ENCODE data around the gene TAPBP. TPM values are rescaled to one million over a fixed set of nuclear protein-coding genes. Genes with fewer than 3 reads are reported as not detected.

The TAPBP gene
- total and polyA plus RNA-seq, 4 donors: 12.5 to 113 (median 54.3) TPM

DNA sequence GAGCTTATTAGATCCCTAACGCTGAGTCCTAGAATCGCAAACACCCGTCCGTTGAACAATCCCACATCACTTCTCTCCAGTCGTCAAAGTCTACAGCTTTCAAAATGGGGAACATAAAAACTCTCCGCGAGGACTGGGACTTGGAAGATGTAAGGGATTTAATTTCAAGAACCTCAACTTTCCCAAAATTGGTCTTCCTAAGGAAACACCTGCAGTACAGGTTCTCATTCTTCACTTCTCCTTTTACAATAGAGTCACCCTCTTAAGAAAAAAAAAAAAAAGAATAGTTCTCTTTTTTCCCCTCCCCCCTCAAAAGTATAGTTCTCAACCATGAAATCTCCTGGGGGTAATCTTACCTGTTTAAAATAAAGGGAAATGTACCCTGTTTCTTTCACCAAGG, 10.2 kb upstream of the TAPBP start:
- H3K27ac ChIP-seq (ENCODE audit: low read depth in 1 of 2, low read length in 2 of 2): no peak overlapping the region
- no peaks in the 10 kb centered on the region for H3K9me3 ChIP-seq (ENCODE audit: control insufficient read depth, low read length)
- H3K36me3 ChIP-seq (ENCODE audit: control insufficient read depth in 1 of 2, insufficient read depth in 2 of 2, low read length in 1 of 2): peaks cover 0 to 2% of the 10 kb centered on the region in 2 donors
- H3K27me3 ChIP-seq (ENCODE audit: control insufficient read depth in 1 of 2, insufficient read depth in 2 of 2, low read length in 1 of 2): no peaks in the 10 kb centered on the region
- no peak overlapping the region for H3K4me3 ChIP-seq (ENCODE audit: low read length in 2 of 2)
- no peak for DNase-seq
- peaks cover 0 to 4% of the 10 kb centered on the region in 2 donors for H3K4me1 ChIP-seq (ENCODE audit: control insufficient read depth in 1 of 2, insufficient read depth in 2 of 2, low read length in 2 of 2)
- ATAC-seq (ENCODE audit: low FRiP score): no peak
- intact Hi-C loops (cut with DNase I): no loop called here
- 19 to 32% methylated on average over 7 of the region's 7 CpGs for WGBS, 2 donors

GRCh38 chr6:33323623-33323948, 9.7 kb upstream of the TAPBP start:
- H3K9me3 ChIP-seq (ENCODE audit: control insufficient read depth, low read length): no peaks in the 10 kb centered on the region
- H3K36me3 ChIP-seq (ENCODE audit: control insufficient read depth in 1 of 2, insufficient read depth in 2 of 2, low read length in 1 of 2): peaks cover 0 to 2% of the 10 kb centered on the region in 2 donors
- no peaks in the 10 kb centered on the region for H3K27me3 ChIP-seq (ENCODE audit: control insufficient read depth in 1 of 2, insufficient read depth in 2 of 2, low read length in 1 of 2)
- H3K4me3 ChIP-seq (ENCODE audit: low read length in 2 of 2): peak overlapping the region; percentile 43 to 48
- ATAC-seq (ENCODE audit: low FRiP score): no peak
- H3K4me1 ChIP-seq (ENCODE audit: control insufficient read depth in 1 of 2, insufficient read depth in 2 of 2, low read length in 2 of 2): peaks cover 0 to 4% of the 10 kb centered on the region in 2 donors
- intact Hi-C loops (cut with DNase I): no loop called here
- DNase-seq: no peak
- WGBS, 2 donors: 2 to 3% methylated on average over 12 of the region's 12 CpGs
- H3K27ac ChIP-seq (ENCODE audit: low read depth in 1 of 2, low read length in 2 of 2): peak overlapping the region in 1 of 2 donors; percentile 41

DNA sequence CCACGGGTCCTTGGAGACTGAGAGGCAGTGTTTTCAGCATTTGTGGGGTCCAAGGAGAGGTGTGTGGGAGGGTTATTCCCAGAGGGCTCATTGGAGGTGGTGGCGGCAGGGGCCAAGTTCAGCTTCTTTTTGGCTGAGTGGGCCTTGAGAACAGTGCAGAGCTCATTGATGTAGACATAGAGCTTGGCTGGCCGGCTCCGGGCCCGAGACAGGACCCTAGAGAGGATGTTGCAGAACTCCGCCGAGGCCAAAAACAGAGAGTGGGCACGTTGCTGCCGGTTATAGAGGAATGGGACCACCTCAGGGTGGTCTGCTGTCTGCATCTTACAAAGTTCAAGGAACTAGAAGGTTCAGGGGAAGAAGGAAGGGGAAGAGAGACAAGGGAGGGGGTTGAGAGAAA, 7.3 kb upstream of the TAPBP start:
- no peaks in the 10 kb centered on the region for H3K9me3 ChIP-seq (ENCODE audit: control insufficient read depth, low read length)
- no peaks in the 10 kb centered on the region for H3K27me3 ChIP-seq (ENCODE audit: control insufficient read depth in 1 of 2, insufficient read depth in 2 of 2, low read length in 1 of 2)
- ATAC-seq (ENCODE audit: low FRiP score): no peak
- peaks cover 0 to 4% of the 10 kb centered on the region in 2 donors for H3K4me1 ChIP-seq (ENCODE audit: control insufficient read depth in 1 of 2, insufficient read depth in 2 of 2, low read length in 2 of 2)
- no peak overlapping the region for H3K27ac ChIP-seq (ENCODE audit: low read depth in 1 of 2, low read length in 2 of 2)
- intact Hi-C loops (cut with DNase I): loop anchor here in 1 of 2 donors (2.0 kb wide), 1 partner anchor 96 kb away; no protein-coding TSS in a partner anchor
- H3K36me3 ChIP-seq (ENCODE audit: control insufficient read depth in 1 of 2, insufficient read depth in 2 of 2, low read length in 1 of 2): peaks cover 0 to 2% of the 10 kb centered on the region in 2 donors
- DNase-seq: no peak
- WGBS, 2 donors: 68 to 73% methylated on average over 9 of the region's 9 CpGs
- no peak overlapping the region for H3K4me3 ChIP-seq (ENCODE audit: low read length in 2 of 2)

DNA sequence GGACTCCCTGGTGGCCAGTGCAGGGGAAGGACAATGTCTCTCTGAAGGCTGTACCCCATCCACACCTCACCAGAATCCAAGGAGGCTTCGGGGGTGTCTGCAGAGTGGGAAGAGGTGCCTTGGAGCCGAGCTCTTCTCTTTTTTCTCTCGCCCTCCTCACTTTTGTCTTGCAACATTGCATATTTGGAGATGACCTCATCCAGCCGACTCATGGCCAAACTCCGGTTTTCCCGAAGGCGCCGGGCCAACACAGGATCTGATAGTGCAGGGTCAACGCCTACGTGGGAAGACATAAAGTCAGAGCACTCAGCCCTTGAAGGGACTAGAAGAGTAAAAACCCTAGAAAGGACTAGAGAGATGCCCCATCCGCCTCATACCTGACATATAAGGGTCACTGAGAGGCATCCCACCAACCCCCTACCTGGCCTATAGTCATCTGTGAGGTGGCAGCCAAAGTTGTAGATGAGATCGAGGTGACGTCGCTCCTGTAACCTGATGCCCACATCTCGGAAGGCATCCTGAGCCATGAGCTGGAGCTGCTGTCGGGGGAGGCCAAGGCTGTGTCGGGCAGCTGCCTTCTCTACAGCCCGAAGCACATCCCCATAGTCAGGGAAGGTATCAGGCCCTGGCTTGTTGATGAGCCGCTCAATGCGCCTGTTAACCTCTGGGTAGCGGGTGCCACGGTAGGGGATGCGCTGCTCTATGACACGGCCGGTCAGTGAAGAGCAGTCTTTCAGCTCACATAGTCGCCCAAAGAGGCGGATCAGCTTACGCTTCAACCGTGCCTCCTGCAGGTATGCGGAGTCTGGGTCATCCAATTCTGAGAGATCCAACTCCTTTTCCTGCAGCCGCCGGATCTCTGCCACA, 6.7 kb upstream of the TAPBP start:
- ATAC-seq (ENCODE audit: low FRiP score) (no peak), DNase-seq (peak; percentile 89 to 91)
- H3K27ac ChIP-seq (ENCODE audit: low read depth in 1 of 2, low read length in 2 of 2): peak overlapping the region; percentile 16 to 28
- WGBS, 2 donors: 58 to 62% methylated on average over 32 of the region's 32 CpGs
- H3K9me3 ChIP-seq (ENCODE audit: control insufficient read depth, low read length): no peaks in the 10 kb centered on the region
- H3K4me3 ChIP-seq (ENCODE audit: low read length in 2 of 2): no peak overlapping the region
- intact Hi-C loops (cut with DNase I): loop anchor here in 1 of 2 donors (2.0 kb wide), 1 partner anchor 96 kb away; no protein-coding TSS in a partner anchor
- no peaks in the 10 kb centered on the region for H3K27me3 ChIP-seq (ENCODE audit: control insufficient read depth in 1 of 2, insufficient read depth in 2 of 2, low read length in 1 of 2)
- H3K36me3 ChIP-seq (ENCODE audit: control insufficient read depth in 1 of 2, insufficient read depth in 2 of 2, low read length in 1 of 2): peaks cover 0 to 2% of the 10 kb centered on the region in 2 donors
- peaks cover 0 to 4% of the 10 kb centered on the region in 2 donors for H3K4me1 ChIP-seq (ENCODE audit: control insufficient read depth in 1 of 2, insufficient read depth in 2 of 2, low read length in 2 of 2)

DNA sequence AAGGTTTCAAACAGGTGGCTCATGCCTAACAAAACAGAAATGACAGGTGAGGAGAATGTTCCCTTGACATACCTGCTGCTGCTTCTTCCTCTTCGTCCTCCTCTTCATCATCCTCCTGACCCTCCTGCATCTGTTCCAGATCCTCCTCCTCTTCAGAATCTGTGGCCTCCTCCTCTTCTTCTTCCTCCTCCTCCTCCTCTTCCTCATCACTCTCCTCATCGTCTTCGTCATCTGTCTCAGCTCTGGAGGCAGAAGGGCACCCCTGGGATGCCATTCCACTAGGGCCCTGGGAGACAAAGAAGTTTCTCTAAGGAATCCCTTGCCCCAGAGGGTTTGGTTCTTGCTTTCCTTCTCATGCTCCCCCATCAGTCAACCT, 6.0 kb upstream of the TAPBP start:
- DNase-seq (no peak), ATAC-seq (ENCODE audit: low FRiP score) (no peak)
- Histone ChIP-seq H3K27ac (ENCODE audit: low read depth in 1 of 2, low read length in 2 of 2) (peak overlapping the region; percentile 16 to 28), H3K9me3 (ENCODE audit: control insufficient read depth, low read length) (no peaks in the 10 kb centered on the region), H3K4me1 (ENCODE audit: control insufficient read depth in 1 of 2, insufficient read depth in 2 of 2, low read length in 2 of 2) (peaks cover 0 to 4% of the 10 kb centered on the region in 2 donors), H3K27me3 (ENCODE audit: control insufficient read depth in 1 of 2, insufficient read depth in 2 of 2, low read length in 1 of 2) (no peaks in the 10 kb centered on the region), H3K4me3 (ENCODE audit: low read length in 2 of 2) (no peak overlapping the region), H3K36me3 (ENCODE audit: control insufficient read depth in 1 of 2, insufficient read depth in 2 of 2, low read length in 1 of 2) (peaks cover 0 to 2% of the 10 kb centered on the region in 2 donors)
- 78 to 85% methylated on average over 3 of the region's 3 CpGs for WGBS, 2 donors
- intact Hi-C loops (cut with DNase I): loop anchor here in 1 of 2 donors (2.0 kb wide), 1 partner anchor 97 kb away; no protein-coding TSS in a partner anchor

GRCh38 chr6:33318426-33319073, 4.7 kb upstream of the TAPBP start:
- peaks cover 0 to 4% of the 10 kb centered on the region in 2 donors for H3K4me1 ChIP-seq (ENCODE audit: control insufficient read depth in 1 of 2, insufficient read depth in 2 of 2, low read length in 2 of 2)
- no peak for DNase-seq
- H3K27me3 ChIP-seq (ENCODE audit: control insufficient read depth in 1 of 2, insufficient read depth in 2 of 2, low read length in 1 of 2): no peaks in the 10 kb centered on the region
- intact Hi-C loops (cut with DNase I): no loop called here
- H3K9me3 ChIP-seq (ENCODE audit: control insufficient read depth, low read length): no peaks in the 10 kb centered on the region
- H3K36me3 ChIP-seq (ENCODE audit: control insufficient read depth in 1 of 2, insufficient read depth in 2 of 2, low read length in 1 of 2): peaks cover 0 to 2% of the 10 kb centered on the region in 2 donors
- ATAC-seq (ENCODE audit: low FRiP score): no peak
- peak overlapping the region in 1 of 2 donors; percentile 55 for H3K27ac ChIP-seq (ENCODE audit: low read depth in 1 of 2, low read length in 2 of 2)
- H3K4me3 ChIP-seq (ENCODE audit: low read length in 2 of 2): no peak overlapping the region
- WGBS, 2 donors: 60 to 65% methylated on average over 8 of the region's 8 CpGs

DNA sequence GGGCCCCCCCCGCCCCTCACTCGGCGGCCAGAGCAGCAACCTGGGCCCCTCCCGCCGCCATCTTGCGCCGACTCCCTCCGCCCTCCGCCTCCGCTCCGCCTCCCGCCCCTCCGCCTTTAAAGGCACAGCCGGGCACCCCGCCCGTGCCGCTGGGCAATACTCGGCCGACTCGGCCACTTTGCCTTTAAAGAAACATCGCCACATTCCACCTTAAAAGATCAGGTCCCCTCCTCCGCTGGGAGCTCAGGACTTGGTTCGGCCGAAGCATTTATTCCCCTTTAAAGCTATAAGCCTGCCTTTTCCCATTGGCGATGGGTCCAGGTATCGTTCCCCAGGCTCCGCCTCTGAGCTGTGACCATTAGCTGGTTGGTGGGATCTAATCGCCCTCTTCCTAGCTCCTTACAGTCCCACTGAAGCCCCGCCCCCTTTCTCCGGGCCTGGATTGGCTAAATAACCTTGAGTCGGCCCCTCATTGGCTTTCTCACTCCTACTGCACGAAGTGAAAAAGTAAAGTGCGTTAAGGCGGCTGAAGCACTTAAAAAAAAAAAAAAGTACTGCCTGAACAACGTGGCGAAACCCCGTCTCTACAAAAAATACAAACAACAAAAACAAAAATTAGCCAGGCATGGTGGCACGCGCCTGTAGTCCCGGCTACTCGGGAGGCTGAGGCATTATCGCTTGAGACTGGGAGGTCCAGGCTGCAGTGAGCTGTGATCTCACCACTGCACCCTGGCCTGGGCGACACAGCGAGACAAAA, 4.0 kb upstream of the TAPBP start, which contains the start of gene ZBTB22:
TSS of gene ZBTB22 (minus strand) at position 76 of the 757 bp plus-strand sequence. CDS start 828 bp downstream, outside the sequence.
- DNase-seq (peak; percentile 99 to 100), ATAC-seq (ENCODE audit: low FRiP score) (peak; percentile 87)
- 1% methylated on average over 44 of the region's 44 CpGs for WGBS, 2 donors
- peak within 1 kb of the TSS in 1 of 2 donors; percentile 45 for H3K4me3 ChIP-seq (ENCODE audit: low read length in 2 of 2)
- H3K4me1 ChIP-seq (ENCODE audit: control insufficient read depth in 1 of 2, insufficient read depth in 2 of 2, low read length in 2 of 2): peaks cover 0 to 4% of the 10 kb centered on the region in 2 donors
- no peaks in the 10 kb centered on the region for H3K27me3 ChIP-seq (ENCODE audit: control insufficient read depth in 1 of 2, insufficient read depth in 2 of 2, low read length in 1 of 2)
- H3K9me3 ChIP-seq (ENCODE audit: control insufficient read depth, low read length): no peaks in the 10 kb centered on the region
- intact Hi-C loops (cut with DNase I): loop anchor here in 1 of 2 donors (2.0 kb wide), 1 partner anchor 345 kb away; no protein-coding TSS in a partner anchor
- peaks cover 0 to 2% of the 10 kb centered on the region in 2 donors for H3K36me3 ChIP-seq (ENCODE audit: control insufficient read depth in 1 of 2, insufficient read depth in 2 of 2, low read length in 1 of 2)
- H3K27ac ChIP-seq (ENCODE audit: low read depth in 1 of 2, low read length in 2 of 2): peak within 1 kb of the TSS in 1 of 2 donors; percentile 67

GRCh38 chr6:33317419-33317668, 3.5 kb upstream of the TAPBP start:
- Histone ChIP-seq H3K9me3 (ENCODE audit: control insufficient read depth, low read length) (no peaks in the 10 kb centered on the region), H3K27me3 (ENCODE audit: control insufficient read depth in 1 of 2, insufficient read depth in 2 of 2, low read length in 1 of 2) (no peaks in the 10 kb centered on the region), H3K4me3 (ENCODE audit: low read length in 2 of 2) (peak overlapping the region in 1 of 2 donors; percentile 45), H3K36me3 (ENCODE audit: control insufficient read depth in 1 of 2, insufficient read depth in 2 of 2, low read length in 1 of 2) (peaks cover 0 to 2% of the 10 kb centered on the region in 2 donors), H3K4me1 (ENCODE audit: control insufficient read depth in 1 of 2, insufficient read depth in 2 of 2, low read length in 2 of 2) (peaks cover 0 to 4% of the 10 kb centered on the region in 2 donors), H3K27ac (ENCODE audit: low read depth in 1 of 2, low read length in 2 of 2) (no peak overlapping the region)
- intact Hi-C loops (cut with DNase I): loop anchor here in 1 of 2 donors (2.0 kb wide), 1 partner anchor 345 kb away; no protein-coding TSS in a partner anchor
- DNase-seq (peak in 1 of 2 donors; percentile 87), ATAC-seq (ENCODE audit: low FRiP score) (no peak)
- WGBS, 2 donors: 0 to 2% methylated on average over 11 to 27 of the region's 27 CpGs

All from aorta (tissue), 5 donors.